Panc1 (cell line): ENCODE results near the gene OR2AK2. TPM values are rescaled to one million over a fixed set of nuclear protein-coding genes. Genes with fewer than 3 reads are reported as not detected.

Source experiments
- ATAC-seq: fragments of 200-7000 bp; cut with Tn5 transposase; 2 replicates; pipeline ENCODE4 v1.9.1; 2020; ENCODE audit warnings: mild to moderate bottlenecking, moderate library complexity
- BruUV-seq: library from RNA; stranded (reverse); fragments of 400-500 nt; replicated peaks from 2 replicates; lab custom pipeline; 2021; lab: Mats Ljungman, UMichigan
- CTCF ChIA-PET: fragments of 300-600 bp; sonication (Branson Sonifier 250); formaldehyde crosslinking; loops from one replicate; lab custom pipeline; 2022; ENCODE audit warnings: antibody characterized with exemption; lab: Charles Lee
- POLR2A ChIA-PET: fragments of 300-600 bp; sonication (Branson Sonifier 250); formaldehyde crosslinking; loops from one replicate; lab custom pipeline; 2022; ENCODE audit warnings: antibody characterized with exemption; lab: Charles Lee
- DNase-seq: peaks from one replicate; pipeline ENCODE4 v3.0.0-alpha.2; 2010; ENCODE audit warnings: low read depth, low spot score
- H3K27ac ChIP-seq: 2 replicates; pipeline ENCODE4 v1.5.1; 2011; ENCODE audit warnings: mild to moderate bottlenecking, low read length, inconsistent platforms
- H3K27me3 ChIP-seq: fragments of 200-500 bp; sonication (Bioruptor generic); 2 replicates; pipeline ENCODE4 v1.6.0; 2014; ENCODE audit warnings: low read length, inconsistent platforms; ENCODE audit not compliant: control insufficient read depth, insufficient read depth
- H3K36me3 ChIP-seq: fragments of 200-500 bp; sonication (Bioruptor generic); 2 replicates; pipeline ENCODE4 v1.5.1; 2014; ENCODE audit warnings: inconsistent platforms, mild to moderate bottlenecking, low read length, moderate library complexity; ENCODE audit not compliant: control insufficient read depth, insufficient read depth
- H3K4me1 ChIP-seq: 2 replicates; pipeline ENCODE4 v1.5.1; 2011; ENCODE audit warnings: inconsistent platforms, mild to moderate bottlenecking, low read length, moderate library complexity; ENCODE audit not compliant: control insufficient read depth, insufficient read depth
- H3K4me3 ChIP-seq, 2 experiments: 2 replicates each; pipeline ENCODE4 v1.5.1; 2011 to 2012; ENCODE audit warnings: low read depth in 2 of 2, low read length in 2 of 2, mild to moderate bottlenecking in 2 of 2, inconsistent platforms in 1 of 2, moderate library complexity in 1 of 2
- H3K9me3 ChIP-seq: fragments of 200-500 bp; sonication (Bioruptor generic); 2 replicates; pipeline ENCODE4 v1.5.1; 2014; ENCODE audit warnings: low read depth, mild to moderate bottlenecking, inconsistent platforms, low read length, moderate library complexity; ENCODE audit not compliant: control insufficient read depth, insufficient read depth
- POLR2AphosphoS5 ChIP-seq: IDR thresholded peaks from 2 replicates; pipeline ENCODE4 v1.6.1; 2012; ENCODE audit warnings: mild to moderate bottlenecking, low read depth, low read length, moderate library complexity
- SIN3A ChIP-seq: IDR thresholded peaks from 2 replicates; pipeline ENCODE4 v1.6.1; 2012; ENCODE audit warnings: low read depth, mild to moderate bottlenecking, low read length, moderate library complexity, borderline replicate concordance; ENCODE audit not compliant: insufficient read depth
- TCF7L2 ChIP-seq: IDR thresholded peaks from 2 replicates; pipeline ENCODE4 v1.6.1; 2011; ENCODE audit warnings: mild to moderate bottlenecking, low read depth, low read length, inconsistent platforms
- in situ Hi-C: cut with HindIII; loops from 2 replicates; pipeline ENCODE4 v1.10.0; 2016; ENCODE audit warnings: low sequenced_read_pairs, low pct_unique_long_range_greater_than_20kb
- intact Hi-C: fragments of 100-400 bp; cut with micrococcal nuclease; formaldehyde crosslinking; loops from one replicate; pipeline ENCODE4 v1.10.0; 2022; ENCODE audit not compliant: unreplicated experiment
- total RNA-seq: library from RNA; stranded (reverse); gene quantifications from one replicate; pipeline ENCODE4 v1.2.1, GENCODE V29; 2021; ENCODE audit not compliant: unreplicated experiment
- TF ChIP-seq, protein P1 (sequence below): fragments of 450-650 bp; IDR thresholded peaks from 2 replicates; pipeline ENCODE4 v1.5.1; 2017; ENCODE audit warnings: mild to moderate bottlenecking
- TF ChIP-seq, protein P2 (sequence below), 2 experiments: IDR thresholded peaks; 2 replicates each; pipeline ENCODE4 v1.6.1; 2011 to 2012; ENCODE audit warnings: low read depth in 2 of 2, control low read depth in 1 of 2, low read length in 1 of 2, mild to moderate bottlenecking in 1 of 2, moderate library complexity in 1 of 2; ENCODE audit not compliant: insufficient read depth in 1 of 2

OR2AK2 gene
- total RNA-seq, 1 experiment from 2014 or later: not detected

DNA sequence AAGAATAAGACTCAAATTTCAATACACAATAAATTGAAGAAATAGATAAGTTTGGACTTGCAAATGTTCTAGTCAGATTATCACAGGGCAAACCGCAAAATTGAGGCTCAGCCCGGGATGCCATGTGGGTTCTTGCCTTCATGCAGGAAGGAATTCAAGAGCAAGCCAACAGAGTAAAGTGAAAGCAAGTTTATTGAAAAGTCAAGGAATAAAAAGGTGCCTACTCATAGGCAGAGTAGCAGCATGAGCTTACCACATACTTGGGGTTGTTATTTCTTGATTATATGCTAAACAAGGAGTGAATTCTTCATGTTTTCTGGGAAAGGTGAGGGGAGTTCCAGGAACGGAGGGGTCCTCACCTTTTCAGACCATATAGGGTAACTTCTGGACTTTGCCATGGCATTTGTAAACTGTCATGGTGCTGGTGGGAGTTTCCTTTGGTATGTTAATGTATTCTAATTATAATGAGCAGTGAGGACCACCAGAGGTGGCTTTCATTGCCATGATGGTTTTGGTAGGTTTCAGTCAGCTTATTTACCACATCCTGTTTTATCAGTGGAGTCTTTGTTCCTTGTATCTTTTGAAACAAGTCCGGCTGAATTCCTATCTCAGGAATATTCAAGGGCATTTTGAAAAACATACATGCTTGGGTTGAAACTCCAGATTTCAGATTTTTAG, 2.0 kb upstream of the OR2AK2 start:
- intact Hi-C loops: no loop called here
- in situ Hi-C loops: no loop called here
- Histone ChIP-seq H3K27me3 (no peaks in the 10 kb centered on the region), H3K4me3 (no peak overlapping the region), H3K36me3 (no peaks in the 10 kb centered on the region), H3K27ac (no peak overlapping the region), H3K9me3 (no peaks in the 10 kb centered on the region), H3K4me1 (no peaks in the 10 kb centered on the region)
- no TSS peak for BruUV-seq
- DNase-seq (no peak), ATAC-seq (no peak)
- ChIA-PET POLR2A (no interaction called here), CTCF (no interaction called here)
- TF ChIP-seq, protein P1, sequence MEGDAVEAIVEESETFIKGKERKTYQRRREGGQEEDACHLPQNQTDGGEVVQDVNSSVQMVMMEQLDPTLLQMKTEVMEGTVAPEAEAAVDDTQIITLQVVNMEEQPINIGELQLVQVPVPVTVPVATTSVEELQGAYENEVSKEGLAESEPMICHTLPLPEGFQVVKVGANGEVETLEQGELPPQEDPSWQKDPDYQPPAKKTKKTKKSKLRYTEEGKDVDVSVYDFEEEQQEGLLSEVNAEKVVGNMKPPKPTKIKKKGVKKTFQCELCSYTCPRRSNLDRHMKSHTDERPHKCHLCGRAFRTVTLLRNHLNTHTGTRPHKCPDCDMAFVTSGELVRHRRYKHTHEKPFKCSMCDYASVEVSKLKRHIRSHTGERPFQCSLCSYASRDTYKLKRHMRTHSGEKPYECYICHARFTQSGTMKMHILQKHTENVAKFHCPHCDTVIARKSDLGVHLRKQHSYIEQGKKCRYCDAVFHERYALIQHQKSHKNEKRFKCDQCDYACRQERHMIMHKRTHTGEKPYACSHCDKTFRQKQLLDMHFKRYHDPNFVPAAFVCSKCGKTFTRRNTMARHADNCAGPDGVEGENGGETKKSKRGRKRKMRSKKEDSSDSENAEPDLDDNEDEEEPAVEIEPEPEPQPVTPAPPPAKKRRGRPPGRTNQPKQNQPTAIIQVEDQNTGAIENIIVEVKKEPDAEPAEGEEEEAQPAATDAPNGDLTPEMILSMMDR: no peak
- TF ChIP-seq, protein P2, sequence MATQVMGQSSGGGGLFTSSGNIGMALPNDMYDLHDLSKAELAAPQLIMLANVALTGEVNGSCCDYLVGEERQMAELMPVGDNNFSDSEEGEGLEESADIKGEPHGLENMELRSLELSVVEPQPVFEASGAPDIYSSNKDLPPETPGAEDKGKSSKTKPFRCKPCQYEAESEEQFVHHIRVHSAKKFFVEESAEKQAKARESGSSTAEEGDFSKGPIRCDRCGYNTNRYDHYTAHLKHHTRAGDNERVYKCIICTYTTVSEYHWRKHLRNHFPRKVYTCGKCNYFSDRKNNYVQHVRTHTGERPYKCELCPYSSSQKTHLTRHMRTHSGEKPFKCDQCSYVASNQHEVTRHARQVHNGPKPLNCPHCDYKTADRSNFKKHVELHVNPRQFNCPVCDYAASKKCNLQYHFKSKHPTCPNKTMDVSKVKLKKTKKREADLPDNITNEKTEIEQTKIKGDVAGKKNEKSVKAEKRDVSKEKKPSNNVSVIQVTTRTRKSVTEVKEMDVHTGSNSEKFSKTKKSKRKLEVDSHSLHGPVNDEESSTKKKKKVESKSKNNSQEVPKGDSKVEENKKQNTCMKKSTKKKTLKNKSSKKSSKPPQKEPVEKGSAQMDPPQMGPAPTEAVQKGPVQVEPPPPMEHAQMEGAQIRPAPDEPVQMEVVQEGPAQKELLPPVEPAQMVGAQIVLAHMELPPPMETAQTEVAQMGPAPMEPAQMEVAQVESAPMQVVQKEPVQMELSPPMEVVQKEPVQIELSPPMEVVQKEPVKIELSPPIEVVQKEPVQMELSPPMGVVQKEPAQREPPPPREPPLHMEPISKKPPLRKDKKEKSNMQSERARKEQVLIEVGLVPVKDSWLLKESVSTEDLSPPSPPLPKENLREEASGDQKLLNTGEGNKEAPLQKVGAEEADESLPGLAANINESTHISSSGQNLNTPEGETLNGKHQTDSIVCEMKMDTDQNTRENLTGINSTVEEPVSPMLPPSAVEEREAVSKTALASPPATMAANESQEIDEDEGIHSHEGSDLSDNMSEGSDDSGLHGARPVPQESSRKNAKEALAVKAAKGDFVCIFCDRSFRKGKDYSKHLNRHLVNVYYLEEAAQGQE (IDR thresholded peaks at IDR 0.05; ENCODE audit: insufficient read depth in 1 of 2, low read depth in 2 of 2, low read length in 1 of 2): no peak
- TF ChIP-seq SIN3A: no peak
- no peak for TF ChIP-seq POLR2AphosphoS5
- TF ChIP-seq TCF7L2: no peak

DNA sequence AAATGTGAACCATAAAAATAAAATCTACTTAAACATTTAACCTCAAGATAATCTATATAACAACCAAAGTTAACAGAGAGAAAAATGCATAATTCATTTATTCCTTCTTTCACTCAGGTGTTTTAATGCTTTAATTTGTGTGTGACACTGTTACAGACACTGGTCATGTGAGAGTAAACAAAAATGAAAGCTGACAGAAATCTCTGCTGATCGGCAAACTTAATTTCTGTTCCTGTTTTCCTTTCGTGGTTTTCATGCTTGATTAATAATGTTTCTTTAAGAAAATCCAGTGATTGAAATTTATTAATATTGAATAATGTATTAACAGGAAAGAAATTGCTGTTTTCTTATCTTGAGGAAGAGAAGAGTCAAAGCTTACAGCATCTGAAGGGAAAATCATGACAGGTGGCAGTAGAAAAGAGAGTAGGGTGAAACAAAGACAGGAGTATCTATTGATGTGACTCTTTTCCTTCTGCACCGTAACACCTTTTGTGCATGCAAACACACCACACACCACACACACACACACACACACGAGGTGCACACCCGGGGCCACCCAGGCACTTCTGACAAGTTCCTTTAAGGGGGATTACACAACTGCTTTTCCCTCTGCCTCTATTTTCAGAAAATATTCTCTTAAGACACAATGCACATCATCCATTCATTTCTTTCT, 1.6 kb downstream of the OR2AK2 start:
- no peaks in the 10 kb centered on the region for H3K4me1 ChIP-seq
- no peak for TF ChIP-seq SIN3A
- TF ChIP-seq TCF7L2: no peak
- TF ChIP-seq, protein P1: no peak
- TF ChIP-seq, protein P2 (IDR thresholded peaks at IDR 0.05; ENCODE audit: insufficient read depth in 1 of 2, low read depth in 2 of 2, low read length in 1 of 2): no peak
- TF ChIP-seq POLR2AphosphoS5: no peak
- H3K36me3 ChIP-seq: no peaks in the 10 kb centered on the region
- no peak overlapping the region for H3K4me3 ChIP-seq
- POLR2A ChIA-PET: no interaction called here
- in situ Hi-C loops: no loop called here
- CTCF ChIA-PET: no interaction called here
- no peak overlapping the region for H3K27ac ChIP-seq
- no peaks in the 10 kb centered on the region for H3K27me3 ChIP-seq
- no peak for DNase-seq
- intact Hi-C loops: no loop called here
- ATAC-seq: no peak
- BruUV-seq: no TSS peak
- H3K9me3 ChIP-seq: no peaks in the 10 kb centered on the region
